Measurements from ENCODE around the gene C3orf38. TPM values are rescaled to one million over a fixed set of nuclear protein-coding genes. Genes with fewer than 3 reads are reported as not detected.

C3orf38 gene
- polyA plus RNA-seq, 3 donors, result 9.1 to 25.4 (median 24.9) TPM

DNA sequence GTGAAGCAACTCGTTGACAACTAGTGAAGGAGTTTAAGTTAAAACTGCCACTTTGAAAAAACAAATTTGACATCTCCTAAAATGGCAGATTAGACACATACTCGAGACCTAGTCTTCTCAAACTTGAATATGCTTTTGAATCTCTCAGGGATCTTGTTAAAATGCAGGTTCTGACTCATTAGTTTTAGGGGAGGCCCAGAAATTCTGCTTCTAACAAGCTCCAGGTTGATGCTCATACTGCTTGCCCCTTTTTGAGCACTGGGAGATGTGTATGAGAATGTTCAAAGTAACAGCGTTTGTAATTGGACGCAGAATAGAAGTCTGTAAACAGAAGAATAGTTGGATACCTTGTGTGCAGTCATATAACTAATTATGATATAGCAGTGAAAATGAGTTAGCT is 1.6 kb downstream of the C3orf38 start:
- Histone ChIP-seq H3K4me2 (replicated peaks; ENCODE audit: extremely low read depth, low read length, poor library complexity, severe bottlenecking) (peak overlapping the region; percentile 92), H3K36me3 (replicated peaks in 1 of 2; ENCODE audit: control insufficient read depth in 1 of 2, insufficient read depth in 2 of 2, low read length in 2 of 2) (peaks cover 26 to 32% of the 10 kb centered on the region in 2 donors), H4K20me1 (ENCODE audit: insufficient read depth, low read length) (peaks cover 39% of the 10 kb centered on the region), H3K27me3 (ENCODE audit: control insufficient read depth in 2 of 2, insufficient read depth in 2 of 2, low read length in 2 of 2) (no peaks in the 10 kb centered on the region), H3K27ac (ENCODE audit: low read depth in 1 of 2, low read length in 2 of 2) (peak overlapping the region in 1 of 2 donors; percentile 63), H3K4me3 (replicated peaks in 1 of 3; ENCODE audit: low read depth in 2 of 3, low read length in 3 of 3) (peak overlapping the region; percentile 86 to 100 (median 95)), H3K79me2 (ENCODE audit: insufficient read depth, low read length) (peaks cover 79% of the 10 kb centered on the region), H3K9ac (ENCODE audit: insufficient read depth, low read length, poor library complexity, severe bottlenecking) (no peak overlapping the region), H3K9me3 (replicated peaks in 1 of 2; ENCODE audit: control insufficient read depth in 1 of 2, insufficient read depth in 1 of 2, low read length in 2 of 2) (no peaks in the 10 kb centered on the region), H3K4me1 (ENCODE audit: control insufficient read depth in 1 of 2, insufficient read depth in 2 of 2, low read length in 2 of 2) (peaks cover 30 to 38% of the 10 kb centered on the region in 2 donors), H2AFZ (ENCODE audit: insufficient read depth, low read depth, low read length, poor library complexity, severe bottlenecking) (no peak overlapping the region)
- peaks cover 42% of the 10 kb centered on the region for H3K4me1 Mint-ChIP-seq
- H3K36me3 Mint-ChIP-seq, result peaks cover 16 to 29% of the 10 kb centered on the region in 2 donors
- no peaks in the 10 kb centered on the region for H3K9me3 Mint-ChIP-seq
- peaks cover 0 to 2% (median 0%) of the 10 kb centered on the region in 3 donors for H3K27me3 Mint-ChIP-seq (ENCODE audit: low read depth in 3 of 3)
- WGBS (ENCODE audit: insufficient coverage), result no CpG with 5 or more reads among the region's 4 CpGs
- H3K27ac Mint-ChIP-seq, result peak overlapping the region in 3 of 7 donors; percentile 46 to 94 (median 57)
- intact Hi-C loops (cut with micrococcal nuclease), result loop anchor here in 1 of 2 donors (5.0 kb wide), 1 partner anchor 94 kb away; the partner anchor contains the start of genes CGGBP1 and ZNF654
- DNase-seq, result peak in 1 of 3 donors; percentile 4
- TF ChIP-seq, protein P1, sequence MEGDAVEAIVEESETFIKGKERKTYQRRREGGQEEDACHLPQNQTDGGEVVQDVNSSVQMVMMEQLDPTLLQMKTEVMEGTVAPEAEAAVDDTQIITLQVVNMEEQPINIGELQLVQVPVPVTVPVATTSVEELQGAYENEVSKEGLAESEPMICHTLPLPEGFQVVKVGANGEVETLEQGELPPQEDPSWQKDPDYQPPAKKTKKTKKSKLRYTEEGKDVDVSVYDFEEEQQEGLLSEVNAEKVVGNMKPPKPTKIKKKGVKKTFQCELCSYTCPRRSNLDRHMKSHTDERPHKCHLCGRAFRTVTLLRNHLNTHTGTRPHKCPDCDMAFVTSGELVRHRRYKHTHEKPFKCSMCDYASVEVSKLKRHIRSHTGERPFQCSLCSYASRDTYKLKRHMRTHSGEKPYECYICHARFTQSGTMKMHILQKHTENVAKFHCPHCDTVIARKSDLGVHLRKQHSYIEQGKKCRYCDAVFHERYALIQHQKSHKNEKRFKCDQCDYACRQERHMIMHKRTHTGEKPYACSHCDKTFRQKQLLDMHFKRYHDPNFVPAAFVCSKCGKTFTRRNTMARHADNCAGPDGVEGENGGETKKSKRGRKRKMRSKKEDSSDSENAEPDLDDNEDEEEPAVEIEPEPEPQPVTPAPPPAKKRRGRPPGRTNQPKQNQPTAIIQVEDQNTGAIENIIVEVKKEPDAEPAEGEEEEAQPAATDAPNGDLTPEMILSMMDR (IDR thresholded peaks at IDR 0.05), result no peak
- H3K4me3 Mint-ChIP-seq, result peak overlapping the region in 1 of 2 donors; percentile 49

DNA sequence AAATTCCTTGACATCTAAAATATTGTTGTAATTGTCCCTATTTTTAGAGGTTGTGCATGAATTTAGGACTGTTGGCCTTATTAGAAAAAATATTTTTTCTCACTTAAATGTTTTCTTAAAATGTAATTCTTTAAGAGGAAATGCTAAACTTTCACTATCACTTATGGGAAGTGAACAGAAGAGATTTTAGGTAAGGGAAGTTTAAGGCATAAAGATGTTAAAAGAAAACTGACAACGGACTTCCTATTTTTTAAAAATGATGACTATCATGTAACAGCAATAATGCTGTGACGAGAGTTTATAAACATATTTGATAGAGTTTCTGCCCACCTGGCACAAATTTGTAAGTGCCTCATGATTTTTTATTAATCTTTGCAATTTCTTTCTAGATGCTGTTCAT is 3.1 kb downstream of the C3orf38 start:
- H3K4me3 Mint-ChIP-seq, result peak overlapping the region in 1 of 2 donors; percentile 42
- Histone ChIP-seq H3K9ac (ENCODE audit: insufficient read depth, low read length, poor library complexity, severe bottlenecking) (no peak overlapping the region), H3K27ac (ENCODE audit: low read depth in 1 of 2, low read length in 2 of 2) (peak overlapping the region; percentile 44 to 46), H4K20me1 (ENCODE audit: insufficient read depth, low read length) (peaks cover 54% of the 10 kb centered on the region), H3K4me3 (replicated peaks in 1 of 3; ENCODE audit: low read depth in 2 of 3, low read length in 3 of 3) (peak overlapping the region in 1 of 3 experiments; percentile 48), H3K4me2 (replicated peaks; ENCODE audit: extremely low read depth, low read length, poor library complexity, severe bottlenecking) (peak overlapping the region; percentile 54), H3K79me2 (ENCODE audit: insufficient read depth, low read length) (peaks cover 93% of the 10 kb centered on the region), H3K4me1 (ENCODE audit: control insufficient read depth in 1 of 2, insufficient read depth in 2 of 2, low read length in 2 of 2) (peaks cover 30 to 38% of the 10 kb centered on the region in 2 donors), H2AFZ (ENCODE audit: insufficient read depth, low read depth, low read length, poor library complexity, severe bottlenecking) (no peak overlapping the region), H3K27me3 (ENCODE audit: control insufficient read depth in 2 of 2, insufficient read depth in 2 of 2, low read length in 2 of 2) (no peaks in the 10 kb centered on the region), H3K36me3 (replicated peaks in 1 of 2; ENCODE audit: control insufficient read depth in 1 of 2, insufficient read depth in 2 of 2, low read length in 2 of 2) (peaks cover 41 to 47% of the 10 kb centered on the region in 2 donors), H3K9me3 (replicated peaks in 1 of 2; ENCODE audit: control insufficient read depth in 1 of 2, insufficient read depth in 1 of 2, low read length in 2 of 2) (no peaks in the 10 kb centered on the region)
- H3K36me3 Mint-ChIP-seq, result peaks cover 28 to 41% of the 10 kb centered on the region in 2 donors
- H3K4me1 Mint-ChIP-seq, result peaks cover 34% of the 10 kb centered on the region
- H3K27ac Mint-ChIP-seq, result peak overlapping the region in 4 of 7 donors; percentile 31 to 79 (median 62)
- no peaks in the 10 kb centered on the region for H3K9me3 Mint-ChIP-seq
- no CpG with 5 or more reads among the region's 2 CpGs for WGBS (ENCODE audit: insufficient coverage)
- intact Hi-C loops (cut with micrococcal nuclease), result loop anchor here in 1 of 2 donors (5.0 kb wide), 1 partner anchor 96 kb away; the partner anchor contains the start of genes CGGBP1 and ZNF654
- peaks cover 0 to 2% (median 0%) of the 10 kb centered on the region in 3 donors for H3K27me3 Mint-ChIP-seq (ENCODE audit: low read depth in 3 of 3)
- TF ChIP-seq, protein P1 (IDR thresholded peaks at IDR 0.05), result no peak
- DNase-seq, result peak; percentile 3 to 33 (median 8)

All from CD14-positive monocyte (primary cell).